Measurements from ENCODE around the gene SEPTIN10. TPM values are rescaled to one million over a fixed set of nuclear protein-coding genes. Genes with fewer than 3 reads are reported as not detected.
"Not testable (repeated sequence)": the region's sequence is repeated elsewhere in the genome, so short reads cannot be mapped to it uniquely, and the experiment has no call there.

SEPTIN10 gene
- total RNA-seq, 1 donor from 2014 or later, result 86.1 TPM

DNA sequence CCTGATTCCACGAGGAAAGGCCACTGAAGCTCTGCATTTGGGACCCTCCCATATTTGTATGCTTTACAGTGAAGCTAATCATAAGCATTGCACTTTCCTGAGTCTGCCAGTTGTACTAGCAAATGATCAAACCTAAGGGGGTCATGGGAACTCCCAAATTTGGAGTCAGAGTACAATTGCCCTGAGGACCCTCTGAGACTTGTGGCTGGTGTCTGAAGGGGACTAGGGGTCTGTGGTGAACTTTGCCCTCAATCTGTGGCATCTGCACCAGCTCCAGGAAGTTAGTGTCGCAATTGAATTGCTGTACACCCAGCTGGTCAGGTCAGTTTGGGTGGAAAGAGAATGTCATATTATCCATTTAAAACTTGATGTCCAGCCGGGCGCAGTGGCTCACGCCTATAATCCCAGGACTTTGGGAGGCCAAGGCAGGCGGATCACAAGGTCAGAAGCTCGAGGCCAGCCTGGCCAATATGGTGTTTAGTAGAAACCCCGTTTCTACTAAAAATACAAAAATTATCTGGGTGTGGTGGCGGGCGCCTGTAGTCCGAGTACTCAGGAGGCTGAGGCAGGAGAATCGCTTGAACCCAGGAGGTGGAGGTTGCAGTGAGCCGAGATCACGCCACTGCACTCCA is 18.5 kb upstream of the SEPTIN10 start:
- H3K4me3 Mint-ChIP-seq (ENCODE audit: unreplicated experiment), result no peak overlapping the region
- TF ChIP-seq, protein P1, sequence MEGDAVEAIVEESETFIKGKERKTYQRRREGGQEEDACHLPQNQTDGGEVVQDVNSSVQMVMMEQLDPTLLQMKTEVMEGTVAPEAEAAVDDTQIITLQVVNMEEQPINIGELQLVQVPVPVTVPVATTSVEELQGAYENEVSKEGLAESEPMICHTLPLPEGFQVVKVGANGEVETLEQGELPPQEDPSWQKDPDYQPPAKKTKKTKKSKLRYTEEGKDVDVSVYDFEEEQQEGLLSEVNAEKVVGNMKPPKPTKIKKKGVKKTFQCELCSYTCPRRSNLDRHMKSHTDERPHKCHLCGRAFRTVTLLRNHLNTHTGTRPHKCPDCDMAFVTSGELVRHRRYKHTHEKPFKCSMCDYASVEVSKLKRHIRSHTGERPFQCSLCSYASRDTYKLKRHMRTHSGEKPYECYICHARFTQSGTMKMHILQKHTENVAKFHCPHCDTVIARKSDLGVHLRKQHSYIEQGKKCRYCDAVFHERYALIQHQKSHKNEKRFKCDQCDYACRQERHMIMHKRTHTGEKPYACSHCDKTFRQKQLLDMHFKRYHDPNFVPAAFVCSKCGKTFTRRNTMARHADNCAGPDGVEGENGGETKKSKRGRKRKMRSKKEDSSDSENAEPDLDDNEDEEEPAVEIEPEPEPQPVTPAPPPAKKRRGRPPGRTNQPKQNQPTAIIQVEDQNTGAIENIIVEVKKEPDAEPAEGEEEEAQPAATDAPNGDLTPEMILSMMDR (IDR thresholded peaks at IDR 0.05), result no peak
- no peak for DNase-seq (ENCODE audit: low spot score)
- H3K27me3 Mint-ChIP-seq (ENCODE audit: low read depth), result no peaks in the 10 kb centered on the region
- H3K9me3 Mint-ChIP-seq (ENCODE audit: low read depth), result no peaks in the 10 kb centered on the region
- H3K4me1 Mint-ChIP-seq (ENCODE audit: low read depth), result peaks cover 6% of the 10 kb centered on the region
- H3K27ac Mint-ChIP-seq (ENCODE audit: unreplicated experiment), result no peak overlapping the region
- H3K36me3 Mint-ChIP-seq (ENCODE audit: low read depth), result no peaks in the 10 kb centered on the region

- DNase-seq (ENCODE audit: low spot score), result no peak
- TF ChIP-seq, protein P1 (IDR thresholded peaks at IDR 0.05), result no peak
- H3K27me3 Mint-ChIP-seq (ENCODE audit: low read depth), result no peaks in the 10 kb centered on the region
- peaks cover 6% of the 10 kb centered on the region for H3K4me1 Mint-ChIP-seq (ENCODE audit: low read depth)
- H3K27ac Mint-ChIP-seq (ENCODE audit: unreplicated experiment), result no peak overlapping the region
- H3K4me3 Mint-ChIP-seq (ENCODE audit: unreplicated experiment), result no peak overlapping the region
- no peaks in the 10 kb centered on the region for H3K36me3 Mint-ChIP-seq (ENCODE audit: low read depth)
- no peaks in the 10 kb centered on the region for H3K9me3 Mint-ChIP-seq (ENCODE audit: low read depth)
Observed at GRCh38 chr2:109631741-109632140, 18.0 kb upstream of the SEPTIN10 start.

GRCh38 chr2:109630441-109631430 is 17.0 kb upstream of the SEPTIN10 start:
- TF ChIP-seq, protein P1 (IDR thresholded peaks at IDR 0.05), result no peak
- no peaks in the 10 kb centered on the region for H3K36me3 Mint-ChIP-seq (ENCODE audit: low read depth)
- no peak for DNase-seq (ENCODE audit: low spot score)
- H3K9me3 Mint-ChIP-seq (ENCODE audit: low read depth), result no peaks in the 10 kb centered on the region
- no peak overlapping the region for H3K27ac Mint-ChIP-seq (ENCODE audit: unreplicated experiment)
- H3K4me3 Mint-ChIP-seq (ENCODE audit: unreplicated experiment), result no peak overlapping the region
- H3K27me3 Mint-ChIP-seq (ENCODE audit: low read depth), result no peaks in the 10 kb centered on the region
- peaks cover 6% of the 10 kb centered on the region for H3K4me1 Mint-ChIP-seq (ENCODE audit: low read depth)

DNA sequence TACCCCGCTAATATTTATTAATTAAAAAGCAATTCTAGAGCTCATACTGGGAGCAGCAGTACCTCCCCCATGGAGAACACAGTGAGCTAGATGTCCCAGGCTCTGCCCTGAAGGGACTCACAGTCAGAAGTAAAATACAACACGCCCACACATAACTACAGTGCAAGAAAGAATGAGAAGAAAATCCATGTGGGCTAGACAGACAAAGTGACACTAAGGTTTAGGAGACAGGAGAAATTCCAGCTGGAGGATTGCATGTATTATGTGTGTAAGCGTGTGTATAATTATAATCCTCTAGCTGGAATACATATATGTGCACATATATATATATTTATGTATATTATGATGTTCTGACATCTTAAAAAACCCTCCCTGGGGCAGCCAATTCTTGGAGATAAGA is 16.1 kb upstream of the SEPTIN10 start:
- Mint-ChIP-seq H3K36me3 (ENCODE audit: low read depth) (no peaks in the 10 kb centered on the region), H3K9me3 (ENCODE audit: low read depth) (no peaks in the 10 kb centered on the region), H3K4me1 (ENCODE audit: low read depth) (peaks cover 3% of the 10 kb centered on the region), H3K27me3 (ENCODE audit: low read depth) (no peaks in the 10 kb centered on the region), H3K27ac (ENCODE audit: unreplicated experiment) (no peak overlapping the region), H3K4me3 (ENCODE audit: unreplicated experiment) (no peak overlapping the region)
- TF ChIP-seq, protein P1 (IDR thresholded peaks at IDR 0.05), result no peak
- DNase-seq (ENCODE audit: low spot score), result no peak

- DNase-seq (ENCODE audit: low spot score); H3K27me3 Mint-ChIP-seq (ENCODE audit: low read depth); H3K27ac Mint-ChIP-seq (ENCODE audit: unreplicated experiment); H3K36me3 Mint-ChIP-seq (ENCODE audit: low read depth); H3K9me3 Mint-ChIP-seq (ENCODE audit: low read depth); H3K4me3 Mint-ChIP-seq (ENCODE audit: unreplicated experiment); H3K4me1 Mint-ChIP-seq (ENCODE audit: low read depth): not testable (repeated sequence)
Observed at GRCh38 chr2:109628321-109628720, 14.6 kb upstream of the SEPTIN10 start.
